Measurements from ENCODE around the gene ADAD2. TPM values are rescaled to one million over a fixed set of nuclear protein-coding genes. Genes with fewer than 3 reads are reported as not detected.

The ADAD2 gene
- polyA plus RNA-seq (ENCODE audit: insufficient read length), result 1.4 TPM

DNA sequence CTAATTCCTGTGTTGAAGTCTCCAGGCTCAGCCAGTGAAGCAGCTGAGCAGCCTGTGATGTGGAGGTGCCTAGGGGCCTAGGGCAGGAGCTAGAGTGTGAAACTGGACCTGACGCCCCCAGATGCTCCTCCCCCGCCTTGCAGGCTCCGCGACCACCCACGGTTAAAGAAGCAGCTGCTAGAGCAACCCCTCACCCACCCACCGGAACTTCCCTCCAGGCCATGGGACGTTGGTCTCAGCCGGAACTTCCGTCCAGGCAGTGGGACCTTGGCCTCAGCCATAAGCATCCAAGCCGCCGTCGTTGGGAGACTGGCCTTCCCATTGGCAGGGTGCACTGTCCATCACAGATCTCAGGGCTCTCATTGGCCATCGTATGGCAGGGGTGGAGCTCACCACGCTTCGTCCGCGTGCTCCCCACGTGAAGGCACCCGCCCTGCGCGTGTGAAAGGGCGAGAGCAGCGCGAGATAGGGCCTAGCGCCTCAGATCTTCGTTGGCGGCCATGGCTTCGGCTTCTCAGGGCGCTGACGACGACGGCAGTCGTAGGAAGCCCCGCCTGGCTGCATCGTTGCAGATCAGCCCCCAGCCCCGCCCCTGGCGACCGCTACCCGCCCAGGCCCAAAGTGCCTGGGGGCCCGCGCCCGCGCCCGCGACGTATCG lies at the start of gene ADAD2:
Gene ADAD2 (plus strand): TSS at position 427 of the 658 bp plus-strand sequence. CDS start 74 bp downstream, at position 501.
- no peak for DNase-seq

DNA sequence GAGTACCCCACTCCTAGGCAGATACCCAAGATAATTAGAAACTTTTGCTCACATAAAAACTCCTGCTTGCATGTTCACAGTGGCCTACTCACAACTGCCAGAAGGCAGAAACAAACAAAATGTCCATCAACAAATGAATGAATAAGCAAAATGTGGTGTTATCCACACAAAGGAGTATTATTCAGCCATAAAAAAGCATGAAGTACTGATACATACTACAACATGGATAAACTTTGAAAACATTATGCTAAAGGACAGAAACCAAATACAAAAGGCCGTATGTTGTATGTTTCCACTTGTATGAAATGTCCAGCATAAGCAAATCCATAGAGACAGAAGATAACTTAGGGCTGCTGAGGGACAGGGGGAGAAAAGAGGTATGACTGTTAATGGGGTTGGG lies 47.9 kb upstream of the ADAD2 start:
- no peak for DNase-seq

DNA sequence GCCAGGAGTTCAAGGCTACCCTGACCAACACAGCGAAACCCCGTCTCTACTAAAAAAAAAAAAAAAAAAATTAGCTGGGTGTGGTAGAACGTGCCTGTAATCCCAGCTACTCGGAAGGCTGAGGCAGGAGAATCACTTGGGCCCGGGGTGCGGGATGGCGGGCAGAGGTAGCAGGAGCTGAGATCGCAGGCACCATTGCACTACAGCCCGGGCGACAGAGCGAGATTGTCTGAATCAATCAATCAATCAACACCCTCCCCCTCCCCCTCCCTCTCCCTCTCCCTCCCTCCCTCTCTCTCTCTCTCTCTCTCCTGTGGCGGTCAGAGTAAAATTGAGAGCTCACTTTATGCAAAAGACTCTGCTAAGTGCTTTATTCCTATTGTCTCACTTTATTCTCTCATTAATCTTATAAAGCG lies 47.2 kb upstream of the ADAD2 start:
- DNase-seq, result no peak

DNA sequence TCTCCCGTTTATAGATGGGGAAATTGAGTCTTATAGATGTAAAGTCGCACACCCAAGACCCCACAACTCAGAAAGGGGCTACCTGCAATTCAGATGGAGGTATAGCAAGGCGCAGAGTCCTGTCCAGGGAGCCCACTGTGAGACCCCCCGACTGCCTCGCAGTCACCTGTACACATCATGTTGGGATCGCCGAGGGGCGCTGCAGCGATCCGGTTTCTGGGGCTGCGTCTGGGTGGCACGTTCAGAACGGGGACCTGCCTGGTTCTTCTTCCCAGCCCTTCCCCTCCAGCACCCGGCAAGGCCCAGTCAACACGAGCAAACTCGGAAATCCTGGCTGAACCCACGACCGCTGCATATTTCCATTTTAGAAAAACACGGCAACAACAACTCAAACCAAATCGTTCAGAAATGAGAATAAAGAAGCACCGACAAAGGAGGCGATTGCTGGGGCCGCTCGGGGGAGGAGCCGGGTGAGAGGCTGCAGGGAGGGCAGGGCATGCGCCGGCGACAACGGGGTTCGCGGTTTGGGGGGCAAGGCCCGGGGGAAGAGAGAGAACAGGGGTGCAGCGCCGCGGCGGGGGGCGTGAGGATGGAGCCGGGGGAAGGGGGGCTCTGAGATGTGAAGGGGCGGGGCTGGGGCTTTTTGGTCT lies 46.6 kb upstream of the ADAD2 start:
- no peak for DNase-seq

DNA sequence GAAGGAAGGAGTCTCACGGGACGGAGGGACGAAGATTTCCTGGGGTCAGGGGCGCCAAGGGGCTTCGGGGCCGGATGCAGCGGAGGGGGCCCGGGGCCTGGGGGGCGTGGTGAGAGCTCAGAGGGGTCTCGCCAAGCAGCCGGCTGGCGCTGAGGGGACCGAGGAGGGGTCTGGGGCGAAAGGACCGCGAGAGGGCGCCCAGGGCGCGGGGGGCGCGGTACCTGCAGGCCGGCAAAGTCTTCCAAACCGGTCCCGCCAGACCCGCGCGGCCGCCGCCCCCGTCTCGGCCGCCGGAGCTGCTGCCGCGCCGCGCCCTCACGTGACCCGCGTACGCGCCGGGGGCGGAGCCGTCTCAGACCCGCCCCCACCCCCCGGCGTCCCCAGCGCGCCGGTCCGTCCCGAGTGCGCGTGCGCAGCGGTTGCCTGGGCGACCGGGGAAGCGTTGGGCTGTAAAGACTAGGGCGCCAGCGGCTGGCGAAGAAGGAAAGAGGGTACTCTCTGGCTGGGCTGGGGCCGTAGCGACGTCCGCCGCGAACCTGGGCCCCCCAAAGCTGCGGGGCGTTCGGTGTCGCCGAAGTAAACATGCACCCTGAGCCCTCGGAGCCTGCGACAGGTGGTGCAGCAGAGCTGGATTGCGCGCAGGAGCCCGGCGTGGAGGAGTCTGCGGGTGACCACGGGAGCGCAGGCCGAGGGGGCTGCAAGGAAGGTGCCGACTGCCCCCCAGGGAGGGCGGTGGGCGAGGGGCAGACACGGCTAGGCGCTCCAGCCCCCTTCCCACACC lies 45.9 kb upstream of the ADAD2 start, which contains the start of the genes DNAAF1 and HSDL1:
Gene DNAAF1 (plus strand): TSS at position 450 of the 781 bp plus-strand sequence. CDS start 133 bp downstream, at position 583.
Gene HSDL1 (minus strand): TSS at position 319 of the 781 bp plus-strand sequence. CDS start 13,856 bp downstream, outside the sequence.
- DNase-seq, result peak; percentile 93

DNA sequence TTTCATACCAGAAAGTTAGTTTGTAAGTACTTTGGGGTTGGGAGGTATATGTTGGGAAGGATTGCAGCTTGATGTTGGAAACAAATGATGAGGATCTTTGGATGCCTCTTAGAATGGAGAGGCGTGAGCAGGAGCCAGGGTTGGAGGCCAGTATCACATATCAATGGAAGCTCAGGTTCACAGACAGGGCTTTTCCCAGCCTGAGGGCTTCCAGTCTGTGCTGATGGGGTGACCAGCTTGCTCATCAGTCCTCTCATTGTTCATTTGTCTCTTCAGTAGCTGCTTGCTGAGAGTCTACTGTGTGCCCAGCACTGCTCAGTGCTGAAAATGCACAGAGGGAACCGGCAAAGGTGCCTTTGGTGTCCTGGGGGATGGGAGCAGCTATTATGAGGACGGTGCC lies 40.0 kb upstream of the ADAD2 start:
- no peak for DNase-seq

- no peak for DNase-seq
Measured at GRCh38 chr16:84153660-84154214, 37.2 kb upstream of the ADAD2 start.

- DNase-seq, result no peak
Measured at GRCh38 chr16:84155226-84155625, 35.7 kb upstream of the ADAD2 start.

DNA sequence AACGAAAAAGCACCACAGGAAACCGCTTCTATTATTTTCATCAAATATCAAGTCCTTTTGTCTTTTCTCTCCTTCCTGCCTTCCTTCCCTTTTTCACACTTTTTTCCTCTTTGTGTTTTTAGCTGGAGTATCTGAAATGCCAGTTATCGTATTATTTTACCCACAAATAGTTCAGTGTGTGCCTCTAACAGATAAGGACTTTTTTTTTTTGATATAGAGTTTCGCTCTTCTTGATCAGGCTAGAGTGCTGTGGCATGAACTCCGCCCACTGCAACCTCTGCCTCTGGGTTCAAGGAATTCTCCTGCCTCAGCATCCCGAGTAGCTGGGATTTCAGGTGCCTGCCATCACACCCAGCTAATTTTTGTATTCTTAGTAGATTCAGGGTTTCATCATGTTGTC lies 35.2 kb upstream of the ADAD2 start:
- no peak for DNase-seq

DNA sequence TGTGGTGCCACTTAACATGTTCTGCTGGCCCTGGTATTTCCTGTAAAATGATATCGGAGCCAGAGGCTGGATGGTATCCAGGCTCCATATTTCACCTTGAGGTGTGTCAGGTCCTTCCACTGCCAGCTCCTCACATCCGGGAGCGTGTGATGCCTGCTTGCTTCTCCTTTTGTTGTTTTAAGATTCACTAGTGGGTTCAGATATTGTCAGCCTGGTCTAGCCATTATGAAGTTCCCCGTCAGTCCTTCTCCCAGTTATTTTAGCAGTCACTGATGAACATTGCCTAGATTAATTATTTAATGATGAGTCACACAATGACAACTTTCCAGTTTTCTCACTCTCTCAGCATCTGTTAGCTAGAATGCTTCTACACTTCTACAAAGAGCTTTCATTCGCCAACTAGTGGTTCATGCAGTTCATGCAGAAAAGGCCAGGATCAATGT lies 34.6 kb upstream of the ADAD2 start:
- no peak for DNase-seq

DNA sequence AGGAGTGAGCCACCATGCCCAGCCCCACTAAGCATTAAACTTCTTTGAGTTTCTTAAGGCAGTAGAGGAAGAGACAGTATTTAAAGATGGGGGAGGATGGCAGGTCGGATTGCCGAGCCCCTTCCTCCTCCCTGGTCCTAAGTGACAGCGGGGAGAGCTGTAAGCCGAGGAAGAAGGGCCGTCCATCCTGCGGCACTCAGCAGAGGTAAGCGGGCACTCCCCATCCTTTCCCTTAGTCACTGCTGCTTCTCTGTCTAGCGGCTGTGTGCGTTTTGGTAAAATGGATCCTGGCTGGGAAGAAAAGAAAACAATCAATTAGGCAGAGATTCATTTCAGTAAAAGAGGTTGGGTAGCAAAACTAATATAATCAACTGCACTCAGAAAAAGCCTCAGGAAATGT lies 31.9 kb upstream of the ADAD2 start:
- DNase-seq, result no peak

- DNase-seq, result no peak
Measured at GRCh38 chr16:84159800-84160199, 31.2 kb upstream of the ADAD2 start.

GRCh38 chr16:84161037-84161436 lies 29.9 kb upstream of the ADAD2 start:
- DNase-seq, result no peak

- no peak for DNase-seq
Measured at GRCh38 chr16:84161801-84162200, 29.2 kb upstream of the ADAD2 start.

DNA sequence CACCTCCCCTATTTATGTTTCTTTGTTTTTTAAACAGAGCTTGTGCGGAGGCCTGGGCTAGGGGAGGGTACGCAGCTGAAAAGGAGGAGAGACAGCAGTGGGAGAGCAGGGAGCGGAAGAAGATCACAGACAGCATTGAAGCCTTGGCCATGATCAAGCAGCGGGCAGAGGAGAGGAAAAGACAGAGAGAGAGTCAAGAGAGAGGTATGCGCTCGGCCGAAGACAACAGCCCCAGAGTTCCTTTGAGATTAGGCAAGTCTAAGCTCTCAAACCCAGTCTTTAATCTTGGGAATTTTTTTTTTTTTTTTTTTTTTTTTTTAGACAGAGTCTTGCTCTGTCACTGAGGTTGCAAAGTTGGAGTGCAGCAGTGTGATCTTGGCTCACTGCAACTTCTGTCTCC lies 25.2 kb upstream of the ADAD2 start:
- DNase-seq, result no peak

- no peak for DNase-seq
Measured at GRCh38 chr16:84166796-84167695, 23.9 kb upstream of the ADAD2 start.

- no peak for DNase-seq
Measured at GRCh38 chr16:84169765-84170310, 21.1 kb upstream of the ADAD2 start.

- DNase-seq, result no peak
Measured at GRCh38 chr16:84174396-84174795, 16.6 kb upstream of the ADAD2 start.

DNA sequence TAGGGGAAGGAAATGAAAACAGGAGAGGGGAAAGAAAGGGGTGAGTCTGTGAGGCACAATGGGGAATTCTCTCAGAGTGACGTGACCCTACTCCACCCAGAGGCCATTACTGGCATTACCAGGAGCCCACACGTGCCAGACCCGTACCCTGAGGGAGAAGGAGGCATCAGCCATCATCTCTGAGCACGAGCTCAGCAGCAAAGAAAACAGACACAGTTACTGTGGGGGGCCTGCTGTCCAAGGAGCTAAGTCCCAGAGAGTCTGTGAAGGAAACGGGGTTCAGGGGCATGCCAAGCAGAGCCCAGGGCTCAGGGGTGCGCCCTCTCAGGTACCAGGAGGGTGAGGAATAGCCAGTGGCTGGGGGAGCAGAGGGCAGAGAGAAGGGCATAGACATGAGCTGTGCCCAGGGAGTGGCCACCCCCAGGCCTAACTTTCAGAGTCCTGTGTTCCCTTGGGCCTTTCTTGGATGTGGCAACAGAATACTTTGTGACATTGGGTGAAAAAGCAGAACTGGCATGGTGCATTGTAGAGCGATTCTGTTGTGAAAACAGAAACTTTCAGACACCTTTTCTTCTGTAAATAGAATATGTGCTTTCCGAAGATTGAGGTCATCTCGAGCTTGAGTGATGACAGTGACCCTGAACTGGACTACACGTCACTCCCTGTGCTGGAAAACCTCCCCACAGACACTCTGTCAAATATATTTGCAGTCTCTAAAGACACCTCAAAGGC lies 15.4 kb upstream of the ADAD2 start:
- no peak for DNase-seq

GRCh38 chr16:84176192-84177053 lies 14.5 kb upstream of the ADAD2 start:
- no peak for DNase-seq
